ENCODE results near the gene MLXIP.

Gene MLXIP

DNA sequence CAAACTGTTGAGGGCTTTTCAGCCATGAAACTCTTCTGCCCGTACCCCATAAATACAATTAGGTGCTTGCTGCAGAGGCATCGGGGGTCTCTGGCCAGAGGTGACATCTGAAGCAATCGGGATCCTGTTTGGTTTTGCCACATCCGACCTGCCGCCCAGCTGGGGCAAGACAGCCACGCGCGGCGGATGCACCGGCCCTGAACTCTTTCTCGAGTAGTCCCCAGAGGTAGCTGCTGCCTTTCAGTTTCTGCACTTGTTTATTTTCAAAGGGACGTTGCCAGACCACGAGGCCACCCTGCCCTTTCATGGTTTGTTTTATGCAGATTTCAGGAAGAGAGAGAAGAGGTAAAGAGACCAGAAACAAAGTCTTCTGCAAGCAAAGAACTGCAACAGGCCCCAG lies 10.6 kb upstream of the MLXIP start:
- Histone ChIP-seq H3K4me3 (ENCODE audit: low read length) (no peak overlapping the region), H3K9ac (ENCODE audit: low read length) (no peak overlapping the region), H3K4me1 (ENCODE audit: control insufficient read depth, low read depth, low read length) (peaks cover 21% of the 10 kb centered on the region), H3K9me3 (ENCODE audit: control insufficient read depth, low read depth, low read length) (no peaks in the 10 kb centered on the region), H3K27me3 (ENCODE audit: control insufficient read depth, insufficient read depth, low read length) (no peaks in the 10 kb centered on the region), H3K36me3 (ENCODE audit: control insufficient read depth, low read depth, low read length) (peaks cover 5% of the 10 kb centered on the region), H3K27ac (ENCODE audit: low read length) (no peak overlapping the region)

DNA sequence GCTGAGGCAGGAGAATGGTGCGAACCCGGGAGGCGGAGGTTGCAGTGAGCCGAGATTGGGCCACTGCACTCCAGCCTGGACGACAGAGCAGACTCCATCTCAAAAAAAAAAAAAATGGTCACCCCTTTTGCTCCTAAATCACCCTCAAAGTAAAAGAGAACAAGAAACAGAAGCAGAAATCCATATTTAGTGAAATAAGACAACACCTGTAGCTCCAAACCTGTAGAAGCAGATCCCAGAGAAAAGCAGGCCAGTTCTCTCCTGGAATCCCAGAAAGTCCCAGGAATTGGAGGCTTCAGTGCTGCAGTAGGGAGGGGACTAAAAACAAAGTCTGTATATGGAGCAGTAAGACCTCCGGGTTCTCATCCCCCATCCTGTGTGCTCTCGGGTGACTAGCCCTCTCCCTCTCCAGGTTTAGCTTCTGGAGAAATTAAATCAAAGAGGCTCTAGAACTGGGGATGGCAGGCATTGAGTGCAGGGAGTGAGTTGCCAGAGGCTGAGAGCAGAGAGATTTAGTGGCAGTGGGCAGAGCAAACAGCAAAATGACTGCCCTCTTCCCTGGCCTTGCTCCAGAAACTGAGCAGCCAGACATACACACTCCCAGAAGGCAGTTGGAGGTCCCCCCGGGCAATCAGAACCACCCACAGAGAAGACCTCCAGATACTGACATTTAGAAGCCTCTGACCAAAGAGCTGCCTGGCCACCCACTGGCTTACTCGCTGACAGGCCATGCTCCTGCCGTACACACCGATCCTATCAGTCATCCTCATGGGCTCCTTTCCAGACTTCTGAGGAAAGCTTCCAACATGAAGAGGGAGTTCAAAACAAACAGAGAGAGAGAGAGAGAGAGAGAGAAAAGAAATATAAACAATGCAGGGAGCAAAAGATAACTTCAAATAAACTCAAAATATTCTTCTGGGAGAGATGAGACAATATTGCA lies 6.3 kb upstream of the MLXIP start:
- no peak overlapping the region for H3K27ac ChIP-seq (ENCODE audit: low read length)

DNA sequence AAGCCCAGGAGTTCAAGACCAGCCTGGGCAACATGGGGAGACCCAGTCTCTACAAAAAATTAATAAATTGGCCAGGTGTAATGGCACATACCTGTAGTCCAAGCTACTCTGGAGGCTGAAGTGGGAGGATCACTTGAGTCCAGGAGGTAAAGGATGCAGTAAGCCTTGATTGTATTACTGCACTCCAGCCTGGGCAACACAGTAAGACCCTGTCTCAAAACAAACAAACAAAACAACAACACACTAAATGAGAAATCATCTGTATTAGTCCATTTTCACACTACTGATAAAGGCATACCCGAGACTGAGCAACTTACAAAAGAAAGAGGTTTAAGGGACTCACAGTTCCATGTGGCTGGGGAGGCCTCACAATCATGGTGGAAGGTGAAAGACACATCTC lies 4.7 kb upstream of the MLXIP start:
- Histone ChIP-seq H3K4me3 (ENCODE audit: low read length) (no peak overlapping the region), H3K4me1 (ENCODE audit: control insufficient read depth, low read depth, low read length) (no peaks in the 10 kb centered on the region), H3K36me3 (ENCODE audit: control insufficient read depth, low read depth, low read length) (no peaks in the 10 kb centered on the region), H3K27ac (ENCODE audit: low read length) (no peak overlapping the region), H3K9me3 (ENCODE audit: control insufficient read depth, low read depth, low read length) (no peaks in the 10 kb centered on the region), H3K27me3 (ENCODE audit: control insufficient read depth, insufficient read depth, low read length) (peaks cover 8% of the 10 kb centered on the region), H3K9ac (ENCODE audit: low read length) (no peak overlapping the region)

More for the DNA sequence above, 6.3 kb upstream of the MLXIP start:
- Histone ChIP-seq H3K9ac (ENCODE audit: low read length) (no peak overlapping the region), H3K9me3 (ENCODE audit: control insufficient read depth, low read depth, low read length) (no peaks in the 10 kb centered on the region), H3K4me1 (ENCODE audit: control insufficient read depth, low read depth, low read length) (no peaks in the 10 kb centered on the region), H3K4me3 (ENCODE audit: low read length) (no peak overlapping the region), H3K36me3 (ENCODE audit: control insufficient read depth, low read depth, low read length) (peaks cover 5% of the 10 kb centered on the region), H3K27me3 (ENCODE audit: control insufficient read depth, insufficient read depth, low read length) (peaks cover 1% of the 10 kb centered on the region)

DNA sequence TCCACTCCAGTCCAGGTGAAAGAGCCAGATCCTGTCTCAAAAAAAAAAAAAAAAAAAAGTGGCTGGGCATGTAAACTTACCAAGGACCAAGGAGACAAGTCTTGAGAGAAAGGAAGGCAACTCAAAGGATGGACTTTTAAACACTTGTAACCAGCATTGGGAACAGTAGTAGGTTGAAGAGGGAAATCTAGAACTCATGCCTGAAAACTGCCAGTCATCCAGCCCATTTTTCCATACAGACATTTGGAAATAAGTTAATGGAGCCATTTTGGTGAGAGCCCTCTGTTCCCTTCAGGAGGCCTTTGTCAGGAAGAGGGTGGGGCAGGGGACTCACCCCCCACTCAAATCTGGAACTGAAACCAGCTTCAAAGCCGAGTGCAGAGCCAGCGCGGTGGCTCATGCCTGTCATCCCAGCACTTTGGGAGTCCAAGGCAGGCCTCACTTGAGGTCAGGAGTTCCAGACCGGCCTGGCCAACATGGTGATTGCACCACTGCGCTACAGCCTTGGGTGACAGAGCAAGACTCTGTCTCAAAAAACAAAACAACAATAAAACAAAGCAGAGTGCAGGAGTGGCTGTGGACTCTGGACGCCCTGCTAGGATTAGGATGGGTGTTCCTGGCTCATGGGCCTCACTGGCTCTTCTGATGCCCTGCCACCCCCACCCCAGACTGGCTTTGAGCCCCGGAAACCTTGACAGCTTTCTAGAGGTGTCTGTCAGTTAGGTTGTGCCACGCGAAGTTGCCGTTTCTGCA lies 1.6 kb upstream of the MLXIP start:
- H3K36me3 ChIP-seq (ENCODE audit: control insufficient read depth, low read depth, low read length) = no peaks in the 10 kb centered on the region
- no peak overlapping the region for H3K4me3 ChIP-seq (ENCODE audit: low read length)
- H3K27ac ChIP-seq (ENCODE audit: low read length) = no peak overlapping the region
- H3K27me3 ChIP-seq (ENCODE audit: control insufficient read depth, insufficient read depth, low read length) = peaks cover 23% of the 10 kb centered on the region
- H3K9me3 ChIP-seq (ENCODE audit: control insufficient read depth, low read depth, low read length) = no peaks in the 10 kb centered on the region
- peaks cover 11% of the 10 kb centered on the region for H3K4me1 ChIP-seq (ENCODE audit: control insufficient read depth, low read depth, low read length)
- no peak overlapping the region for H3K9ac ChIP-seq (ENCODE audit: low read length)

DNA sequence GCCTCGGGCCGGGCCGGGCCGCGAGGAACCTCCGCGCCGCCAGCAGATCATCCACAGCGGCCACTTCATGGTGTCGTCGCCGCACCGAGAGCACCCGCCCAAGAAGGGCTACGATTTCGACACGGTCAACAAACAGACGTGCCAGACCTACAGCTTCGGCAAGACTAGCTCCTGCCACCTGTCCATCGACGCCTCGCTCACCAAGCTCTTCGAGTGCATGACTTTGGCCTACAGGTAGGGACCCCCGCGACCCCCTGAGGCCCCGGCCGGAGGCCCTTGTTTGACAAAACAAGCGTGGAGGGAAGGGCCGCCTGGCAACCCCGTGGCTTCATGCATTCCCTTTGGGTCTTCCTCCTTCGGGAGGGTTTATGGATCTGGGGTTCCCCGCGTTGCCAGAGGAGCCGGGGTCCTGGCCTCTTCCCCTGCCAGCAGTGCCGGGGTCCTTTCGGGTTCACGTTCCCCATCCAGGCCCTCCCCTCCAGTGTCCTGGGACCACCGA lies 526 bp downstream of the MLXIP start:
- H3K4me3 ChIP-seq (ENCODE audit: low read length) = peak overlapping the region; percentile 54
- H3K9ac ChIP-seq (ENCODE audit: low read length) = peak overlapping the region; percentile 2
- H3K27ac ChIP-seq (ENCODE audit: low read length) = no peak overlapping the region
- peaks cover 23% of the 10 kb centered on the region for H3K27me3 ChIP-seq (ENCODE audit: control insufficient read depth, insufficient read depth, low read length)
- no peaks in the 10 kb centered on the region for H3K36me3 ChIP-seq (ENCODE audit: control insufficient read depth, low read depth, low read length)
- H3K4me1 ChIP-seq (ENCODE audit: control insufficient read depth, low read depth, low read length) = peaks cover 11% of the 10 kb centered on the region
- H3K9me3 ChIP-seq (ENCODE audit: control insufficient read depth, low read depth, low read length) = no peaks in the 10 kb centered on the region

DNA sequence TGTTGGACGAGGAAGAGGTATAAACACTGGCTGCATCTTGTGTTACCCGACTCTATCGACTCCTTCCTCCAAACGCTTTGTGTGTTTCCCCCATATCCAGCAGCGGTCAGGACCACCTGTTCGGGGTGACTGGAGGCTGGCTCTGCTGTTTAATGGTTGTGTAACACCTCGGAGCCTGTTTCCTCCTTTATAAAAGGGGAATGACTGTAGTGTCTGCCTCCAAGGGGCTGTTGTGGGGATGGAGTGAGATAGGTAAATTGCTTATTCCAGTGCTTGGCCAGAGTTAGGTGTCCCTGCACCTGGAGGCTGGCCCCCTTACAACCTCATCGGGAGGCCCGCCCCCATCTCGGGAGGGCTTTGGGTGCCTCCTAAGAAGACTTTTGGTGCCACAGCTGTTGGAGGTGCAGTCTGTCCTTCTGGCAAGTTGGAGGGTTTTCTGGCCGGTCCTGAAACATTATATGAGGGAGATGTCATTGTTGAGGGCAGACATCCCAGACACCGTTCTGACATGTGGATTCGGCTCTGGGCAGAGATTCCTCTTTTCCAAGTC lies 1.1 kb downstream of the MLXIP start:
- no peaks in the 10 kb centered on the region for H3K9me3 ChIP-seq (ENCODE audit: control insufficient read depth, low read depth, low read length)
- H3K9ac ChIP-seq (ENCODE audit: low read length) = peak overlapping the region; percentile 2
- peaks cover 23% of the 10 kb centered on the region for H3K27me3 ChIP-seq (ENCODE audit: control insufficient read depth, insufficient read depth, low read length)

DNA sequence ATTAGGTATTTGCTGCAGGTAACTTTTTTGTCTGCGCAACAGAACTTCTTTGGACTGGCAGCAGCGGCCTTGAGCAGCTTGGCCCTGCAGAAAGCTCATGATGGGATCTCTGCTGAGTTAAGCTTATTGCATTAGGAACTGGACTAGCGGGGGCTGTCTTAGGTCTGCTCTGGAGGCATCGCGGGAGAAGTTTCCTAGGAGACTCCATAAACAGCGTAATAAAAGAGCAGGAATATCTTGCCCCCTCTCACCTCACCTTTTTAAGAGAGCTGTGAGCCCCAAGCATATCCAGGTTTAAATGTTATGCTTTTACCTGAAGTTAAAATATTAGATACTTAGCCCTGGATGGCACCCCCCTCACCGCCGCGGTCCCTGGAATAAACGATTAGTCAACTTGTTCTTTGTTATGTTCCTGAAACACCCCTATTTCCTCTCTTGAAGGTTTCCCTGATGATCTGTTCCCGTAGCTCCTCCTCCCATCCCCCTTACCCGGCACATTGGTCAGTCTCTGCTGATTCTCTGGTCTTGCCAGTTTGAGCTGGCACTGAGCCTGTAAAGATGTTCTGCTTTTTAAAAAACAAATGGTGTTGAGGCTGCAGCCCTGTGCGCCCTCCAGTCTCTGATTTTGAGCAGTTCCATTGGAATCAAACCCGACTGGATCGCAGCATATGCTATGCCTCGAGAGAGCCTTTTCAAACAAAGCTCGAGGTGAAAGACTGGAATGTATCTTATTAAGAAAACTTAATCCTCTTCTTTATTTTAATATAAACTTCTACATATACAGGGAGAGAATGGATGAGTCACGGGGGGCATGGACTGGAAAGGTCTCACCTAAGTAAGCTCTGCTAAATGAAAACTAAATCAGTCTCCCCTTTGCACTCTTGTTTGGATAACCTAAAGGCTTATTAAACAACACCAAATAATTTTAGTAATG lies 1.9 kb downstream of the MLXIP start:
- Histone ChIP-seq H3K4me3 (ENCODE audit: low read length) (peak overlapping the region; percentile 54), H3K9ac (ENCODE audit: low read length) (peak overlapping the region; percentile 2), H3K27ac (ENCODE audit: low read length) (no peak overlapping the region), H3K4me1 (ENCODE audit: control insufficient read depth, low read depth, low read length) (peaks cover 11% of the 10 kb centered on the region), H3K9me3 (ENCODE audit: control insufficient read depth, low read depth, low read length) (no peaks in the 10 kb centered on the region), H3K27me3 (ENCODE audit: control insufficient read depth, insufficient read depth, low read length) (peaks cover 23% of the 10 kb centered on the region), H3K36me3 (ENCODE audit: control insufficient read depth, low read depth, low read length) (no peaks in the 10 kb centered on the region)

More for the DNA sequence above, 1.1 kb downstream of the MLXIP start:
- Histone ChIP-seq H3K4me3 (ENCODE audit: low read length) (peak overlapping the region; percentile 54), H3K36me3 (ENCODE audit: control insufficient read depth, low read depth, low read length) (no peaks in the 10 kb centered on the region), H3K27ac (ENCODE audit: low read length) (no peak overlapping the region), H3K4me1 (ENCODE audit: control insufficient read depth, low read depth, low read length) (peaks cover 11% of the 10 kb centered on the region)

DNA sequence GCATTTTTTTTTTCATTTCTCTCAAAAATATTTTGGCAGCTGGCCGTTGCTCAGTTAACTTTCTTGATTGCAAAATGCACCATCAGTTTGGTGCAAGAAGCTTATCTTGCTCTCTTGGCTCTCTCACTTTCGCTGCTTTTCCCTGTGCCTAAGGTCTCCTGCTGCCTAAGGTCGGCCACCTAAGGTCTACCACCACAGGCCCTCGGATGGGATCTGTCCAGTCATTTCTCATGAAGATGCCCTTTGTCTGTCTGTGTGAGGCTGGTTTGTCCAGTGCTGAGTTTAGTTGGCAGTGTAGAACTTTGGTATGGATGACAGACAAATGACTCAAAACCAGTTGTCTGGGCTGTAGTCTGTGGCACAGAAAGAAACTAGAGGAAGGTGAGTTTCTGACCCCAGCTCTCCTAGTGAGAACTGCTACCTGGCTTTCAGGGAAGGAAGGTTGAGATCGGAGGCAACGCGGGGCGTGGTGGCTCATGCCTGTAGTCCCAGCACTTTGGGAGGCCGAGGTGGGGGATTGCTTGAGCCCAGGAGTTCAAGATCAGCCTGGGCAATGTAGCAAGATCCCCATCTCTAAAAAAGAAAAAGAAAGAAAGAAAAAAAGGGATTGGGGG lies 2.6 kb downstream of the MLXIP start:
- Histone ChIP-seq H3K9ac (ENCODE audit: low read length) (no peak overlapping the region), H3K9me3 (ENCODE audit: control insufficient read depth, low read depth, low read length) (no peaks in the 10 kb centered on the region), H3K27ac (ENCODE audit: low read length) (no peak overlapping the region), H3K4me3 (ENCODE audit: low read length) (no peak overlapping the region), H3K4me1 (ENCODE audit: control insufficient read depth, low read depth, low read length) (peaks cover 11% of the 10 kb centered on the region), H3K27me3 (ENCODE audit: control insufficient read depth, insufficient read depth, low read length) (peaks cover 23% of the 10 kb centered on the region), H3K36me3 (ENCODE audit: control insufficient read depth, low read depth, low read length) (peaks cover 4% of the 10 kb centered on the region)

DNA sequence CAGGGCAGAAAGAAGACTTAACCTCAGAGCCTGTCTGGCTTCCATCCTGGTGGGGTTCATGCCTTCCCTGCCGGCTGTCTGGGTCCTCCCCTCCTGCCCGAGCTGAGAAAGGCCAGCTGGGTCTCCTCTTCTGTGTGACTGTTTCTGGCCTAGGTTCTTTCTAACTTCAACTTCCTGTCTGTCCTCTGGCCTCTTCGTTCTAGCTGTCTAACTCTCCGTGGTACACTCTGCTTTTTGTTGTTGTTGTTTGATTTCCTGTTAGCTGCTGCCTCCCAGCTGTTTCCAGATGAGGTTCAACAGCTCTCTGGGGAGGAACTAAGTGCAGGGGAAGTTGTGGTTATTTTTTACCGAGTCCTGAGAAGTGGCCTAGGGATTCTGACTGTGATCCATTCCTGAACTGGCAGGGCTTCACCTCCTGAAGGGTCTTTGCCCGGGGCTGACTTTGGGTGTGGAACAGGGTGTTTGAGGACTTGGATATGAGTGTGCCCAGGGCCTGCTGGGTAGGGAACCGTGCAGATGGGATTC lies 3.2 kb downstream of the MLXIP start:
- Histone ChIP-seq H3K36me3 (ENCODE audit: control insufficient read depth, low read depth, low read length) (peaks cover 4% of the 10 kb centered on the region), H3K9ac (ENCODE audit: low read length) (no peak overlapping the region), H3K4me1 (ENCODE audit: control insufficient read depth, low read depth, low read length) (peaks cover 11% of the 10 kb centered on the region), H3K9me3 (ENCODE audit: control insufficient read depth, low read depth, low read length) (no peaks in the 10 kb centered on the region), H3K27me3 (ENCODE audit: control insufficient read depth, insufficient read depth, low read length) (peaks cover 23% of the 10 kb centered on the region), H3K4me3 (ENCODE audit: low read length) (no peak overlapping the region), H3K27ac (ENCODE audit: low read length) (no peak overlapping the region)

DNA sequence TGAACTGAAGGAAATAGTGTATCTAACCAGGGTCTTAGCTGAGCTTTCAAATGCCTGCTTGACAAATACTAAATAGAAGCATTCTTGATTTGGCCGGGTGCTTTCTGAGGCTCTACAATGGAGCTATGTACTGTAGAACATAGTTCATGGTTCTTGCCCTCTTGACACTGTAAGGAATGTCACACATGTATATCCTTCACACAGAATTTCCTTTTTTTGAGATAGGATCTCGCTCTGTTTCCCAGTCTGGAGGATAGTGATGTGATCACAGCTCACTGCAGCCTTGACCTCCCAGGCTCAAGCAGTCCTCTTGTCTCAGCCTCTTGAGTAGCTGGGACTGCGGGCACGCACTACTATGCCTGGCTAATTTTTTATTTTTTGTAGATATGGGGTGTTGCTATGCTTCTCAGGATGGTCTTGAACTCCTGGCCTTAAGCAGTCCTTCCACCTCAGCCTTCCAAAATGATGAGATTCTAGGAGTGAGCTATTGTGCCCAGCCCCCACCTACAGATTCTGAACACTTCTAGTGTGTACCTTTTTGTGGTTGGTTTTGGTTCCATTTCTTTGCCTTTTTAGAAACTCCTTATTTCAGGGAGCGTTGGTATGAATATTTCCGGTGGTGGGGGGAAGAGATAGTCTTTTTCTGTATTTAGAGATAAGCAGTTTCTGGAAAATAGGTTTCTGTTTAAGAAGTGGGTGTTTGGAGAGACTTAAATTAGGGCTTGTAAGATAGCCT lies 4.2 kb downstream of the MLXIP start:
- Histone ChIP-seq H3K4me1 (ENCODE audit: control insufficient read depth, low read depth, low read length) (peaks cover 11% of the 10 kb centered on the region), H3K27ac (ENCODE audit: low read length) (no peak overlapping the region), H3K27me3 (ENCODE audit: control insufficient read depth, insufficient read depth, low read length) (peaks cover 16% of the 10 kb centered on the region), H3K4me3 (ENCODE audit: low read length) (no peak overlapping the region), H3K9ac (ENCODE audit: low read length) (no peak overlapping the region), H3K9me3 (ENCODE audit: control insufficient read depth, low read depth, low read length) (no peaks in the 10 kb centered on the region), H3K36me3 (ENCODE audit: control insufficient read depth, low read depth, low read length) (peaks cover 4% of the 10 kb centered on the region)
